ENCODE data around the gene FAM124A. TPM values are rescaled to one million over a fixed set of nuclear protein-coding genes. Genes with fewer than 3 reads are reported as not detected.

Gene FAM124A
- total and polyA plus RNA-seq, 9 donors = 0.48 to 8.8 (median 1.9) TPM

- Histone ChIP-seq H3K27me3 (no peaks in the 10 kb centered on the region), H3K9me3 (no peaks in the 10 kb centered on the region), H3K36me3 (no peaks in the 10 kb centered on the region), H3K4me3 (no peak overlapping the region), H3K4me1 (ENCODE audit: insufficient read depth) (no peaks in the 10 kb centered on the region), H3K27ac (no peak overlapping the region)
- DNase-seq = no peak
- intact Hi-C loops (cut with DNase I) = no loop called here
- 18 to 30% (median 25%) methylated on average over 2 of the region's 2 CpGs for WGBS, 3 donors
- no peak for TF ChIP-seq EP300 (IDR thresholded peaks at IDR 0.05)
- TF ChIP-seq CTCF (IDR thresholded peaks at IDR 0.05) = no peak
- TF ChIP-seq POLR2A (IDR thresholded peaks at IDR 0.05) = no peak
Measured at GRCh38 chr13:51211910-51212309, 10.3 kb upstream of the FAM124A start.

GRCh38 chr13:51212758-51213157 is 9.4 kb upstream of the FAM124A start:
- Histone ChIP-seq H3K27me3 (no peaks in the 10 kb centered on the region), H3K27ac (no peak overlapping the region), H3K4me3 (no peak overlapping the region), H3K36me3 (no peaks in the 10 kb centered on the region), H3K9me3 (no peaks in the 10 kb centered on the region), H3K4me1 (ENCODE audit: insufficient read depth) (no peaks in the 10 kb centered on the region)
- 8 to 10% (median 10%) methylated on average over 2 of the region's 2 CpGs for WGBS, 3 donors
- no peak for DNase-seq
- TF ChIP-seq CTCF (IDR thresholded peaks at IDR 0.05) (no peak), POLR2A (IDR thresholded peaks at IDR 0.05) (no peak), EP300 (IDR thresholded peaks at IDR 0.05) (no peak)
- intact Hi-C loops (cut with DNase I) = no loop called here

GRCh38 chr13:51213173-51213728 is 8.9 kb upstream of the FAM124A start:
- intact Hi-C loops (cut with DNase I) = no loop called here

GRCh38 chr13:51218626-51219025 is 3.6 kb upstream of the FAM124A start:
- TF ChIP-seq EP300 (IDR thresholded peaks at IDR 0.05) (no peak), CTCF (IDR thresholded peaks at IDR 0.05) (no peak), POLR2A (IDR thresholded peaks at IDR 0.05) (no peak)
- DNase-seq = no peak
- H3K27ac ChIP-seq = no peak overlapping the region
- no peak overlapping the region for H3K4me3 ChIP-seq
- intact Hi-C loops (cut with DNase I) = no loop called here
- H3K4me1 ChIP-seq (ENCODE audit: insufficient read depth) = peaks cover 5% of the 10 kb centered on the region
- 23 to 63% (median 39%) methylated on average over 4 of the region's 4 CpGs for WGBS, 3 donors
- H3K9me3 ChIP-seq = no peaks in the 10 kb centered on the region
- H3K36me3 ChIP-seq = no peaks in the 10 kb centered on the region
- H3K27me3 ChIP-seq = no peaks in the 10 kb centered on the region

More at GRCh38 chr13:51213173-51213728, 8.9 kb upstream of the FAM124A start:
- Histone ChIP-seq H3K27ac (no peak overlapping the region), H3K36me3 (no peaks in the 10 kb centered on the region), H3K4me3 (no peak overlapping the region), H3K4me1 (ENCODE audit: insufficient read depth) (no peaks in the 10 kb centered on the region), H3K9me3 (no peaks in the 10 kb centered on the region), H3K27me3 (no peaks in the 10 kb centered on the region)
- WGBS, 3 donors = 21 to 24% (median 22%) methylated on average over 6 of the region's 6 CpGs
- TF ChIP-seq CTCF (IDR thresholded peaks at IDR 0.05) = no peak
- TF ChIP-seq POLR2A (IDR thresholded peaks at IDR 0.05) = no peak
- no peak for TF ChIP-seq EP300 (IDR thresholded peaks at IDR 0.05)
- DNase-seq = no peak

Data from ovary (tissue), 9 donors.